ENCODE measurements around the gene PDLIM1.
A peak's percentile ranks its signal among the peaks of the same experiment; 100 is the strongest.

Gene PDLIM1

DNA sequence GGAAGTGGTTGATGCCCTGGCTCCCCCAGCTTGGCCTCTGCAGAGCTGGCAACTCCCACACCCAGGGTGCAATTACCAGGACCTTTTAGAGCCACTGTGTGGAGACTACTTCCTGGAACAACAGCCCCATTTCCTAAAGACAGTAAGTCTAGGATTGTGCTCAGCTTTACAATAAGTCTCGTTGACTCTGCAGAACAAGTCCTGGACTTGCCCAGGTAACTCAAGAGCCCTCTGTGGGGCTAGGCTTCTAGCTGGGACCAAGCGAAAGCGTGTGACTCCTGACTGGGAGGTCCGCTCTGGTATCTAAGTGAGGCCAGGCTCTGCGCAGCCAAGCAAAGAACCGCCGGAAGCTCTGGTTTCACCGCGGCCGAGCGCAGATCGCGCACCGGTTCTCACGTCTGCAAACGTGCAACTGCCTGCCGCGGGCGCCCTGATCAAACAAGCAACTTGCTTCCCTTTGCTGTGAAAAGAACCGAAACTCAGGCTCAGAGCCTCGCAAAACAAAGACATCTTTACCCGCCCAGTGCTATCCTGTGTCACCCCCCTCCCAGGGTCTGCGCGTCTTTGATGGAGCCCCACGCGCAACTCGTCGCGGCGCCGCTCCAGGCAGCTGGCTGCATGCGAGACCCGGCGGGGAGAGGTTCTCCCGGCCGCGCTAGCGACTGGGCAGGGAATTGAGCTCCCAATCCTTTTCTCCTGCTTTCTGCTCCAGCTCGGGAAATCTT, 4.4 kb upstream of the PDLIM1 start:
- DNase-seq (ENCODE audit: low read depth in 1 of 2, low spot score in 1 of 2): peak in 1 of 2 experiments; percentile 21
- H3K27ac ChIP-seq (replicated peaks): no peak overlapping the region
- peaks cover 37% of the 10 kb centered on the region for H3K27me3 ChIP-seq (ENCODE audit: insufficient read depth, poor library complexity, severe bottlenecking)
- TF ChIP-seq POLR2AphosphoS5 (IDR thresholded peaks at IDR 0.05; ENCODE audit: low read depth) (no peak), GABPA (IDR thresholded peaks at IDR 0.05; ENCODE audit: low read depth) (no peak), SPI1 (IDR thresholded peaks at IDR 0.05; ENCODE audit: borderline replicate concordance, low read depth) (no peak)
- TF ChIP-seq, protein P1, sequence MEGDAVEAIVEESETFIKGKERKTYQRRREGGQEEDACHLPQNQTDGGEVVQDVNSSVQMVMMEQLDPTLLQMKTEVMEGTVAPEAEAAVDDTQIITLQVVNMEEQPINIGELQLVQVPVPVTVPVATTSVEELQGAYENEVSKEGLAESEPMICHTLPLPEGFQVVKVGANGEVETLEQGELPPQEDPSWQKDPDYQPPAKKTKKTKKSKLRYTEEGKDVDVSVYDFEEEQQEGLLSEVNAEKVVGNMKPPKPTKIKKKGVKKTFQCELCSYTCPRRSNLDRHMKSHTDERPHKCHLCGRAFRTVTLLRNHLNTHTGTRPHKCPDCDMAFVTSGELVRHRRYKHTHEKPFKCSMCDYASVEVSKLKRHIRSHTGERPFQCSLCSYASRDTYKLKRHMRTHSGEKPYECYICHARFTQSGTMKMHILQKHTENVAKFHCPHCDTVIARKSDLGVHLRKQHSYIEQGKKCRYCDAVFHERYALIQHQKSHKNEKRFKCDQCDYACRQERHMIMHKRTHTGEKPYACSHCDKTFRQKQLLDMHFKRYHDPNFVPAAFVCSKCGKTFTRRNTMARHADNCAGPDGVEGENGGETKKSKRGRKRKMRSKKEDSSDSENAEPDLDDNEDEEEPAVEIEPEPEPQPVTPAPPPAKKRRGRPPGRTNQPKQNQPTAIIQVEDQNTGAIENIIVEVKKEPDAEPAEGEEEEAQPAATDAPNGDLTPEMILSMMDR (IDR thresholded peaks at IDR 0.05; ENCODE audit: insufficient read depth, low read length): no peak
- TF ChIP-seq, protein P2, sequence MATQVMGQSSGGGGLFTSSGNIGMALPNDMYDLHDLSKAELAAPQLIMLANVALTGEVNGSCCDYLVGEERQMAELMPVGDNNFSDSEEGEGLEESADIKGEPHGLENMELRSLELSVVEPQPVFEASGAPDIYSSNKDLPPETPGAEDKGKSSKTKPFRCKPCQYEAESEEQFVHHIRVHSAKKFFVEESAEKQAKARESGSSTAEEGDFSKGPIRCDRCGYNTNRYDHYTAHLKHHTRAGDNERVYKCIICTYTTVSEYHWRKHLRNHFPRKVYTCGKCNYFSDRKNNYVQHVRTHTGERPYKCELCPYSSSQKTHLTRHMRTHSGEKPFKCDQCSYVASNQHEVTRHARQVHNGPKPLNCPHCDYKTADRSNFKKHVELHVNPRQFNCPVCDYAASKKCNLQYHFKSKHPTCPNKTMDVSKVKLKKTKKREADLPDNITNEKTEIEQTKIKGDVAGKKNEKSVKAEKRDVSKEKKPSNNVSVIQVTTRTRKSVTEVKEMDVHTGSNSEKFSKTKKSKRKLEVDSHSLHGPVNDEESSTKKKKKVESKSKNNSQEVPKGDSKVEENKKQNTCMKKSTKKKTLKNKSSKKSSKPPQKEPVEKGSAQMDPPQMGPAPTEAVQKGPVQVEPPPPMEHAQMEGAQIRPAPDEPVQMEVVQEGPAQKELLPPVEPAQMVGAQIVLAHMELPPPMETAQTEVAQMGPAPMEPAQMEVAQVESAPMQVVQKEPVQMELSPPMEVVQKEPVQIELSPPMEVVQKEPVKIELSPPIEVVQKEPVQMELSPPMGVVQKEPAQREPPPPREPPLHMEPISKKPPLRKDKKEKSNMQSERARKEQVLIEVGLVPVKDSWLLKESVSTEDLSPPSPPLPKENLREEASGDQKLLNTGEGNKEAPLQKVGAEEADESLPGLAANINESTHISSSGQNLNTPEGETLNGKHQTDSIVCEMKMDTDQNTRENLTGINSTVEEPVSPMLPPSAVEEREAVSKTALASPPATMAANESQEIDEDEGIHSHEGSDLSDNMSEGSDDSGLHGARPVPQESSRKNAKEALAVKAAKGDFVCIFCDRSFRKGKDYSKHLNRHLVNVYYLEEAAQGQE (IDR thresholded peaks at IDR 0.05; ENCODE audit: insufficient replicate concordance, low read depth): no peak
- no peak overlapping the region for H3K4me3 ChIP-seq (replicated peaks; ENCODE audit: insufficient read depth, low read length)

DNA sequence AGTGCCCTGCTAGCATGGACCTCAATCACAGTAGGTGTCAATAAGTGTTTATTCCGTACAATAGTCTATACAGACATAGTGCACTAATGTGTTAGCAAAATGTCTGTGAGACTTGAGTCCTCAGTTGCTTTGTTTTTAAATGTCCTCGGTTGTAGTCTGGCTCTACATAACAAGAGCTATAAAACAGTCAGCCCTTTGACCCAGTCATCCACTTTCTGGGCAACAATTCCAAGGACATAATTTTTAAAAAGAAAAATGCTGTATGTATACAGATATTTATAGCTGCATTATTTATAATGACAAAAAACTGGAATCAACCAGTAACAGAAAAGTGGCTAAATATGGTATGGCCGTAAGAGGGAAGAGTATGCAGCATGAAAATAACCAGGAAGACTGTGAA, 2.8 kb upstream of the PDLIM1 start:
- Histone ChIP-seq H3K4me3 (replicated peaks; ENCODE audit: insufficient read depth, low read length) (no peak overlapping the region), H3K27me3 (ENCODE audit: insufficient read depth, poor library complexity, severe bottlenecking) (peaks cover 52% of the 10 kb centered on the region), H3K27ac (replicated peaks) (no peak overlapping the region)
- TF ChIP-seq GABPA (IDR thresholded peaks at IDR 0.05; ENCODE audit: low read depth) (no peak), SPI1 (IDR thresholded peaks at IDR 0.05; ENCODE audit: borderline replicate concordance, low read depth) (no peak), POLR2AphosphoS5 (IDR thresholded peaks at IDR 0.05; ENCODE audit: low read depth) (no peak)
- TF ChIP-seq, protein P1 (IDR thresholded peaks at IDR 0.05; ENCODE audit: insufficient read depth, low read length): no peak
- TF ChIP-seq, protein P2 (IDR thresholded peaks at IDR 0.05; ENCODE audit: insufficient replicate concordance, low read depth): no peak
- DNase-seq (ENCODE audit: low read depth in 1 of 2, low spot score in 1 of 2): no peak

DNA sequence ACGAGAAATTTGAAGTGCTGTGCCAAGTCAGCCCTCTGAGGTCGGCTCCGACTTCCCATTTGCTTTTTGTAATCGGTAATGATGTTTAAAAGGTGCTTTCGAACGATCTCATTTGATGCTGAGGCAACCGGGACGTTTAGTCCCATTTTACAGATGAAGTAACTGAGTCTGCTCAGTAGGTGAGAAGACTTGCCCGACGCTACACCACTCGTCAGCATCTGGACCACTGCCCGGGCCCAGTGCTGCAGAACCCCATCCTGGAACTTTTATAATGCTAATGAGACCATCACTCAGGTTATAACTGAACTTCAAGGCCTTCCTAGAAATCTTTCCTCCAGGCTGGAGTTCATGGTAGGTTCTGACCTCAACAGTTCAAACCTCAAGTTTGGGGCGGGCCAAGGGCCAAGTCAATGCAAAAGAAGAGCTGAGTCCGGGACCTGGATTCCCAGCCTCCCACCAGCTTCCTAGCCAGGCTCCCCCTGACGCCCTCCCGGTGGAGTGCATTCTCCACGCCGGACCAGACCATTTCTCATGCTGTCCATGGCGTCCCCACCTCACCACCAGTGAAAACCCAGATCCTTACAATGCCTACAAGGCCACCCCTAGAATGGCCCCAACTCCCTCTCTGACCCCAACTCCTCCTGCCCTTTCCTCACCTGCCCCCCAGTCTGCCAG, 699 bp upstream of the PDLIM1 start:
- no peak for DNase-seq (ENCODE audit: low read depth in 1 of 2, low spot score in 1 of 2)
- Histone ChIP-seq H3K27ac (replicated peaks) (no peak overlapping the region), H3K27me3 (ENCODE audit: insufficient read depth, poor library complexity, severe bottlenecking) (peaks cover 52% of the 10 kb centered on the region), H3K4me3 (replicated peaks; ENCODE audit: insufficient read depth, low read length) (no peak overlapping the region)
- TF ChIP-seq, protein P2 (IDR thresholded peaks at IDR 0.05; ENCODE audit: insufficient replicate concordance, low read depth): no peak
- TF ChIP-seq GABPA (IDR thresholded peaks at IDR 0.05; ENCODE audit: low read depth): no peak
- TF ChIP-seq, protein P1 (IDR thresholded peaks at IDR 0.05; ENCODE audit: insufficient read depth, low read length): no peak
- no peak for TF ChIP-seq POLR2AphosphoS5 (IDR thresholded peaks at IDR 0.05; ENCODE audit: low read depth)
- TF ChIP-seq SPI1 (IDR thresholded peaks at IDR 0.05; ENCODE audit: borderline replicate concordance, low read depth): no peak

Measured in HL-60 (cell line).